Measurements from ENCODE around the gene GUCD1.

GUCD1 gene

DNA sequence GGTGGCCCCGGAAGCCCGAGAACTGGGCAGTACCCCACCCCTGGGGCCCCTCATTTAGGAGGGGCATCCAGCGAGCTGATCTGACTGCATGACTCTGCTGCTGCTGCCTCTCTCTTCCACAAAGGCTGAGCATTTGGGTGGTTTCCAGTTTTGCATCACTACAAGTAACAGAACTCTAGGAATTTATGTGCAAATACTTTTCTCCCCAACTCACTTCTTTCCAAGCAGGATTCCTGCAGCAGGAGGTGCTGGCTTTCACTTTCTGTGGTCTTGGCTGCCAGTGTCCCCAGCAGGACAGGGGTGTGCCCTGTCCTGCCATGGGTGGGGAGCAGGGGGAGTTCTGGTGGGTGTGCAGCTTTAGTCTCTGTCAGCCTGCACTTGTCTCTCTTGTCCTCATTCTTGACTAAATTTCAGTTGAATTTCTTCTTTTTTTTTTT is 38.6 kb downstream of the GUCD1 start:
- Histone ChIP-seq H3K4me1 (ENCODE audit: control insufficient read depth, insufficient read depth, low read length, poor library complexity, severe bottlenecking) (no peaks in the 10 kb centered on the region), H3K9me3 (ENCODE audit: control insufficient read depth, low read length) (no peaks in the 10 kb centered on the region), H3K27me3 (replicated peaks; ENCODE audit: control insufficient read depth, insufficient read depth, low read length, poor library complexity, severe bottlenecking) (no peaks in the 10 kb centered on the region), H3K36me3 (ENCODE audit: control insufficient read depth, insufficient read depth, low read length) (no peaks in the 10 kb centered on the region), H3K4me3 (ENCODE audit: insufficient read depth, low read depth, low read length, poor library complexity, severe bottlenecking) (no peak overlapping the region), H3K27ac (ENCODE audit: insufficient read depth, low read length, poor library complexity, severe bottlenecking) (no peak overlapping the region)
- no peak for DNase-seq

DNA sequence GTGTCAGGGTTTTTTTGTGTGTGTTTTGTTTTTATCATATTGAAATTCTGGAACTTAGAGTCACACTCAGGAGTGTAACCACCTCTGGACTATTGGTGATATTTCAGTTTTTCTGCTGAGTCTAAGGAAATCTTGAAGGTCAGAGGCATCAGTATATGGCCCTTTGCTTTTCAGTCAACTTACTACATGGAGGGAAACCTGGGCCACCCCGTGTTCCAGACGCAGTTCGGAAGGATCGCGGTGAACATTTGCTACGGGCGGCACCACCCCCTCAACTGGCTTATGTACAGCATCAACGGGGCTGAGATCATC is 40.0 kb downstream of the GUCD1 start:
- Histone ChIP-seq H3K9me3 (ENCODE audit: control insufficient read depth, low read length) (no peaks in the 10 kb centered on the region), H3K27me3 (replicated peaks; ENCODE audit: control insufficient read depth, insufficient read depth, low read length, poor library complexity, severe bottlenecking) (no peaks in the 10 kb centered on the region), H3K36me3 (ENCODE audit: control insufficient read depth, insufficient read depth, low read length) (no peaks in the 10 kb centered on the region), H3K4me1 (ENCODE audit: control insufficient read depth, insufficient read depth, low read length, poor library complexity, severe bottlenecking) (no peaks in the 10 kb centered on the region), H3K4me3 (ENCODE audit: insufficient read depth, low read depth, low read length, poor library complexity, severe bottlenecking) (no peak overlapping the region), H3K27ac (ENCODE audit: insufficient read depth, low read length, poor library complexity, severe bottlenecking) (no peak overlapping the region)
- no peak for DNase-seq

DNA sequence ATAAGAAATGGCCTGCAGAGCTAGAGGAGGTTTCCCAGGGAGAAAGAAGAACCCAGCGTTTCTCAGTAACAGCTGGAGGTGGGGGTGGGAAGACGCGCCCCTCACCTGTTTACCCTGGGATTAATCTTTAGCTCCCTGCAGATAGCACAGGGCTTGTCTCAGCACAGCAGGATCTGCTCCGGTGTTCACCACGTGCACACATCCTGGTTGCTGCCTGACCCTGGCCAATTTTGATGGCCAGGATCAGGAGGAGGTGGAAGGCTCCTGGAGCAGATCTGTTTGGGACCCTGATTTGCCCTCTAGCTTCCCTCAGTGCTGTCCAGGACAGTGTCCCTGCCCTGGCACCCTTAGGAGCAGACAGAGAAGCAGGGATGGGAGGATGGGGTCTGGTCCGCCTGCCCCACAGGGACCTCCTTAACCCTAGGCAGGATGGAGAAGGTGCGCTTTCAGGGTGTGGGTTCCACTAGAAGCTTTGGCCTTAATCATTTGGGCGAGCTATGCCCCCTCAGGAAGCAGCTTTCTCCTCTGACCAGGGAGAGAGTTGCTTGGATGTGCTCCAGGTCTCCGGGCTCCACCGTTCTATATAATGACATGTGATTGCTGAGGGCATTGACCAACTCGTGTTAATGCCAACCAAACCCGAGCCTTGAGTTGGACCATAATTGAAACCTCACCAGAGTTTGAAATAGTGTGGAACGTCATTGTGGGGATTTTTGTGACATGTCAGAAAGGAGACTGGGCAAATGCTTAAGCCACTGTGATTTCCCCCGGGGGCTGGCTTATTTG is 40.5 kb downstream of the GUCD1 start:
- no peaks in the 10 kb centered on the region for H3K9me3 ChIP-seq (ENCODE audit: control insufficient read depth, low read length)
- H3K27me3 ChIP-seq (replicated peaks; ENCODE audit: control insufficient read depth, insufficient read depth, low read length, poor library complexity, severe bottlenecking) = no peaks in the 10 kb centered on the region
- H3K36me3 ChIP-seq (ENCODE audit: control insufficient read depth, insufficient read depth, low read length) = no peaks in the 10 kb centered on the region
- H3K27ac ChIP-seq (ENCODE audit: insufficient read depth, low read length, poor library complexity, severe bottlenecking) = no peak overlapping the region
- H3K4me1 ChIP-seq (ENCODE audit: control insufficient read depth, insufficient read depth, low read length, poor library complexity, severe bottlenecking) = no peaks in the 10 kb centered on the region
- H3K4me3 ChIP-seq (ENCODE audit: insufficient read depth, low read depth, low read length, poor library complexity, severe bottlenecking) = no peak overlapping the region
- DNase-seq = no peak

GRCh38 chr22:24513378-24514240 is 41.3 kb downstream of the GUCD1 start:
- no peaks in the 10 kb centered on the region for H3K36me3 ChIP-seq (ENCODE audit: control insufficient read depth, insufficient read depth, low read length)
- no peaks in the 10 kb centered on the region for H3K4me1 ChIP-seq (ENCODE audit: control insufficient read depth, insufficient read depth, low read length, poor library complexity, severe bottlenecking)
- H3K27me3 ChIP-seq (replicated peaks; ENCODE audit: control insufficient read depth, insufficient read depth, low read length, poor library complexity, severe bottlenecking) = no peaks in the 10 kb centered on the region
- no peak overlapping the region for H3K4me3 ChIP-seq (ENCODE audit: insufficient read depth, low read depth, low read length, poor library complexity, severe bottlenecking)
- H3K9me3 ChIP-seq (ENCODE audit: control insufficient read depth, low read length) = no peaks in the 10 kb centered on the region
- H3K27ac ChIP-seq (ENCODE audit: insufficient read depth, low read length, poor library complexity, severe bottlenecking) = no peak overlapping the region
- DNase-seq = no peak

- DNase-seq = no peak
- Histone ChIP-seq H3K27ac (ENCODE audit: insufficient read depth, low read length, poor library complexity, severe bottlenecking) (no peak overlapping the region), H3K4me3 (ENCODE audit: insufficient read depth, low read depth, low read length, poor library complexity, severe bottlenecking) (no peak overlapping the region), H3K9me3 (ENCODE audit: control insufficient read depth, low read length) (no peaks in the 10 kb centered on the region), H3K36me3 (ENCODE audit: control insufficient read depth, insufficient read depth, low read length) (no peaks in the 10 kb centered on the region), H3K27me3 (replicated peaks; ENCODE audit: control insufficient read depth, insufficient read depth, low read length, poor library complexity, severe bottlenecking) (no peaks in the 10 kb centered on the region), H3K4me1 (ENCODE audit: control insufficient read depth, insufficient read depth, low read length, poor library complexity, severe bottlenecking) (no peaks in the 10 kb centered on the region)
These were observed 42.9 kb downstream of the GUCD1 start for GRCh38 chr22:24512043-24512442.

DNA sequence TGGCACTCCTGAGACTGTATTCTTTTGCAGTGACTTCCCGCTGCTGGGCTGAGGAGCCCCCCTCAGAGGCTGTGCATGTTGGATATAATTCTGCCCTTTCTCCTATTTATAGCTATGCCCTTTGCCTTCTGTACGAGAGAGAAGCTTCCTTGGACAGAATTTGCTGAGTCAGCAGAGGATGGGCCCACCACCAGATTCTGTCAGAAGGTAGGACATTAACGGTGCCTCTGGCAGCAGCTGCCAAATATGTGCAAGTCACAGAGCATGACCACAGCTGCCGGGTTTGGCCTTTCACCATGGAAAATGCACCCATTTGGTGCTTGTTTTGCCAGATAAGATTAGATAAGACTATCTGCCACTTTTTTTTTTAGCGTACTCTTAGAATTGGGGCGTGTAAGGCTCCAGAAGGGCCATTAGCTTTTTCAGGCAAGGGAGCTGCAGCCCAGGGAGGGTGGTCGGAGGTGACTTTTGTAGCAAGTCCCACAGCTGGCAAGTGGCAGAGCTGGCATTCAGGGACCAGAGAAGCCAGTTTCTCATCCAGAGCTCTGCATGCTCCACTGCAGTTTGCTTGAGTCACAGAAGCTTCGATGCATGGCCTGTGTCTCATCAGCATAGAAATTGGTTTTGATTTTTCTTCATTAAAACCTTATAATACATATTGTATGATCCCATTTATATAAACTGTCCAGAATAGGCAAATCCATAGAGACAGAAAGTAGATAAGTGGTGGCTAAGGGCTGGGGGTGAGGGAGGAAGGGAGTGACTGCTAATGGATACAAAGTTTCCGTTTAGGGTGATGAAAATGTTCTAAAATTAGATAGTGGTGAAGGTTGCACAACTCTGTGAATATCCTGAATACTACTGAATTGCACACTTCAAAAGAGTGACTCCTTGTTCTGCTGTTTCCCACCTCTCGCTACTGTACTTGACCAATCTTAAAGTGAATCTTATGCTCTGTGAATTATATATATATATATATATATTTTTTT is 44.0 kb downstream of the GUCD1 start:
- H3K27ac ChIP-seq (ENCODE audit: insufficient read depth, low read length, poor library complexity, severe bottlenecking) = no peak overlapping the region
- DNase-seq = no peak
- H3K4me1 ChIP-seq (ENCODE audit: control insufficient read depth, insufficient read depth, low read length, poor library complexity, severe bottlenecking) = no peaks in the 10 kb centered on the region
- no peaks in the 10 kb centered on the region for H3K36me3 ChIP-seq (ENCODE audit: control insufficient read depth, insufficient read depth, low read length)
- no peak overlapping the region for H3K4me3 ChIP-seq (ENCODE audit: insufficient read depth, low read depth, low read length, poor library complexity, severe bottlenecking)
- H3K9me3 ChIP-seq (ENCODE audit: control insufficient read depth, low read length) = no peaks in the 10 kb centered on the region
- no peaks in the 10 kb centered on the region for H3K27me3 ChIP-seq (replicated peaks; ENCODE audit: control insufficient read depth, insufficient read depth, low read length, poor library complexity, severe bottlenecking)

- no peaks in the 10 kb centered on the region for H3K27me3 ChIP-seq (replicated peaks; ENCODE audit: control insufficient read depth, insufficient read depth, low read length, poor library complexity, severe bottlenecking)
- no peak overlapping the region for H3K27ac ChIP-seq (ENCODE audit: insufficient read depth, low read length, poor library complexity, severe bottlenecking)
- no peak for DNase-seq
- no peak overlapping the region for H3K4me3 ChIP-seq (ENCODE audit: insufficient read depth, low read depth, low read length, poor library complexity, severe bottlenecking)
- H3K9me3 ChIP-seq (ENCODE audit: control insufficient read depth, low read length) = no peaks in the 10 kb centered on the region
- no peaks in the 10 kb centered on the region for H3K36me3 ChIP-seq (ENCODE audit: control insufficient read depth, insufficient read depth, low read length)
- H3K4me1 ChIP-seq (ENCODE audit: control insufficient read depth, insufficient read depth, low read length, poor library complexity, severe bottlenecking) = no peaks in the 10 kb centered on the region
These were observed 47.2 kb downstream of the GUCD1 start for GRCh38 chr22:24507716-24508115.

DNA sequence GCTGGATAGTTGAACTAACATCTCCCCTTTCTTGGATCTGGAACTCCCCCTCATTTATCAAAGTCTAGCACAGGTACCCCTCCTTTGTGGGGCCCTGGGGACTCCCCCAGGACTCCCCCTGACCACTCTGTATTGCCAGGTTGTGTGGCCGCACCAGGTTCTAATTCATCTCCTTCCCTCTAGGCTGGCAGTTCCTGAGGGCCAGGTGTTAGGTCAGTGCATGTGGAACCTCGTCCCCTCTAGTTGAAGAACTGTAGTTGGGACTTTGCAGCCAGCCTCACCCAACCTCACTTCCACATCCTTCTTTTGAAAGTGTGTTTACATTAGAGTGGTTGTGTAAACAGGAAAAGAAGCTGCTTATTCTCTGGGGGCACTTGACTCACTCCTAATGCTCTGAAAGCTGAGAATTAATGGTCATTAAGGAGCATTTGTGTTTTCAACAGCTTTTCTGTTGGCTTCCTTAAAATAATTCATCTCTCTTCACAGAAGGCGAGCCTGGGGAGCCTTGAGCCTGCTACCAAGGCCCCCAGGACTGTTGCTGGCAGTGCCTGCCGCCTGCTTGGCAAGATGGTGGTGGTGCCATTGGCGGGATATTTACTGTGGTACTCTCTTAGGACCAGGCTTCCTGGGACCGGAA is 48.0 kb downstream of the GUCD1 start:
- H3K9me3 ChIP-seq (ENCODE audit: control insufficient read depth, low read length) = no peaks in the 10 kb centered on the region
- no peaks in the 10 kb centered on the region for H3K4me1 ChIP-seq (ENCODE audit: control insufficient read depth, insufficient read depth, low read length, poor library complexity, severe bottlenecking)
- no peaks in the 10 kb centered on the region for H3K27me3 ChIP-seq (replicated peaks; ENCODE audit: control insufficient read depth, insufficient read depth, low read length, poor library complexity, severe bottlenecking)
- no peak overlapping the region for H3K27ac ChIP-seq (ENCODE audit: insufficient read depth, low read length, poor library complexity, severe bottlenecking)
- H3K4me3 ChIP-seq (ENCODE audit: insufficient read depth, low read depth, low read length, poor library complexity, severe bottlenecking) = no peak overlapping the region
- no peak for DNase-seq
- H3K36me3 ChIP-seq (ENCODE audit: control insufficient read depth, insufficient read depth, low read length) = no peaks in the 10 kb centered on the region

DNA sequence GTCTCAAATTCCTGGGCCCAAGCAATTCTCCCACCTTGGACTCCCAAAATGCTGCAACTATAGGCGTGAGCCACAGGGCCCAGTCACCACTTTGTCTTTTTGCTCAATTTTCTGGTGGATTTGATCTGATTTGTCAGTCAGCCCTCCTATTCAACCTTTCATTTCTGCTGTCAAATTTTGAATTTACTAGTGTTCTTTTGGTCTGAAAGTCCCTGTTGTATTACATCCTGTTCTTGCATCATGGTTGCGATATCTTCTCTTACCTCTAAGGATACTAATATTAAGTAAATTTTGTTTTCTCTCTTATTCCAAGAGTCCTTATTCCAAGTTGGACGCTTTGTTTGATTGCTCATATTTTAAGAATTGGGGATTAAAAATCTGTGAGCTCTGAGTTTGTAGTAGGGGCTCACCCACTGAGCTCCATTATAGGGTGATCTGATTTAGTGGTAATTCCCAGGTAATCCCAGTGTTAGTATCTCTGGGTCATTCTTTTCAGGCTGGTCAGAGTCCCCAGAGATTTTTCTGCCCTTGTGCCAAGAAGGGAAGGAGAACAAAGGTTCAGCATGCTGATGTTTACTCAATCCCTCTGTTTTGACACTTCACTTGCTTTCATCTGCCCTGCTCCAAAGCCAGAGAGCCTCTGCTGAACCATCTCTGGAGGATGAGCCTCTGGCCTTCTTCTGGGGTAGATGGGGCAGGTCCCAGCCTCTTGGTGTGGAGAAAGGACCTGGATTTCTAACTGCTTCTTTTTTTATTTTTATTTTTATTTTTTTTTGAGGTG is 49.8 kb downstream of the GUCD1 start:
- Histone ChIP-seq H3K4me1 (ENCODE audit: control insufficient read depth, insufficient read depth, low read length, poor library complexity, severe bottlenecking) (no peaks in the 10 kb centered on the region), H3K27me3 (replicated peaks; ENCODE audit: control insufficient read depth, insufficient read depth, low read length, poor library complexity, severe bottlenecking) (no peaks in the 10 kb centered on the region), H3K36me3 (ENCODE audit: control insufficient read depth, insufficient read depth, low read length) (no peaks in the 10 kb centered on the region), H3K27ac (ENCODE audit: insufficient read depth, low read length, poor library complexity, severe bottlenecking) (no peak overlapping the region), H3K9me3 (ENCODE audit: control insufficient read depth, low read length) (no peaks in the 10 kb centered on the region), H3K4me3 (ENCODE audit: insufficient read depth, low read depth, low read length, poor library complexity, severe bottlenecking) (no peak overlapping the region)
- no peak for DNase-seq
